Glutamatergic neuron (in vitro differentiated cells): ENCODE results near the gene CD69. TPM values are rescaled to one million over a fixed set of nuclear protein-coding genes. Genes with fewer than 3 reads are reported as not detected.

ENCODE experiments used
- DNase-seq: peaks from one replicate; pipeline ENCODE4 v3.0.0; 2022
- H3K27ac Mint-ChIP-seq: one replicate; pipeline ENCODE4 v1.8.0; 2020; ENCODE audit warnings: mild to moderate bottlenecking, mixed read lengths, inconsistent platforms; ENCODE audit not compliant: unreplicated experiment
- H3K27me3 Mint-ChIP-seq: one replicate; pipeline ENCODE4 v1.8.0; 2020; ENCODE audit warnings: mild to moderate bottlenecking, moderate library complexity, mixed read lengths, inconsistent platforms; ENCODE audit not compliant: unreplicated experiment
- H3K36me3 Mint-ChIP-seq: one replicate; pipeline ENCODE4 v1.8.0; 2020; ENCODE audit warnings: mild to moderate bottlenecking, mixed read lengths, inconsistent platforms; ENCODE audit not compliant: unreplicated experiment
- H3K4me1 Mint-ChIP-seq: one replicate; pipeline ENCODE4 v1.8.0; 2020; ENCODE audit warnings: mild to moderate bottlenecking, low read depth, mixed read lengths, inconsistent platforms; ENCODE audit not compliant: unreplicated experiment
- H3K4me3 Mint-ChIP-seq: one replicate; pipeline ENCODE4 v1.8.0; 2020; ENCODE audit warnings: mild to moderate bottlenecking, mixed read lengths, inconsistent platforms; ENCODE audit not compliant: unreplicated experiment
- H3K9me3 Mint-ChIP-seq: one replicate; pipeline ENCODE4 v1.8.0; 2020; ENCODE audit warnings: mild to moderate bottlenecking, moderate library complexity, mixed read lengths, inconsistent platforms; ENCODE audit not compliant: unreplicated experiment
- total RNA-seq: library from RNA; stranded (reverse); fragmentation: NEBNext Ultra II Directional; extraction: Animal tissue kit (Norgen Biotek cat#: 25700); gene quantifications from one replicate; pipeline ENCODE4 v1.2.1, GENCODE V29; 2021; ENCODE audit not compliant: unreplicated experiment
- TF ChIP-seq, protein P1 (sequence below): fragments of 200-600 bp; sonication (generic); IDR thresholded peaks from one replicate; pipeline ENCODE4 v1.5.0; 2021; ENCODE audit not compliant: partially characterized antibody, unreplicated experiment

The CD69 gene
- total RNA-seq, 1 donor from 2014 or later, result not detected

DNA sequence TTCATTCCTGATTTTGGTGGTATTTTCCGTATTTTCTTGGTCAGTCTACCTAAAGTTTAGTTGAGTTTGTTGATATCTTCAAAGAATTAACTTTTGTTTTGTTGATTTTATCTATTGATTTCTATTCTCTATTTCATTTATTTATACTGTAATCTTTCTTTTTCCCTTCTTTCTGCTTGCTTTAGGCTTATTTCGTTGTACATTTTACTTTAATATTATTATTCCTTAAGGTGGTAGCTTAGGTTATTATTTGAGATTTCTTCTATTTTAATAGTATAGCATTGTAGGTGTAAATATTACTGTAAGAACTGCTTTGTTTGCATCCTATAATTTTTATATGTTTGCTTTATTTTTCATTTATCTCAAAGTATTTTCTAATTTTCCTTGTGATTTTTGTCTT is 45.2 kb upstream of the CD69 start:
- Mint-ChIP-seq H3K27me3 (no peaks in the 10 kb centered on the region), H3K36me3 (no peaks in the 10 kb centered on the region), H3K4me3 (no peak overlapping the region), H3K27ac (no peak overlapping the region), H3K4me1 (peaks cover 8% of the 10 kb centered on the region), H3K9me3 (no peaks in the 10 kb centered on the region)
- TF ChIP-seq, protein P1, sequence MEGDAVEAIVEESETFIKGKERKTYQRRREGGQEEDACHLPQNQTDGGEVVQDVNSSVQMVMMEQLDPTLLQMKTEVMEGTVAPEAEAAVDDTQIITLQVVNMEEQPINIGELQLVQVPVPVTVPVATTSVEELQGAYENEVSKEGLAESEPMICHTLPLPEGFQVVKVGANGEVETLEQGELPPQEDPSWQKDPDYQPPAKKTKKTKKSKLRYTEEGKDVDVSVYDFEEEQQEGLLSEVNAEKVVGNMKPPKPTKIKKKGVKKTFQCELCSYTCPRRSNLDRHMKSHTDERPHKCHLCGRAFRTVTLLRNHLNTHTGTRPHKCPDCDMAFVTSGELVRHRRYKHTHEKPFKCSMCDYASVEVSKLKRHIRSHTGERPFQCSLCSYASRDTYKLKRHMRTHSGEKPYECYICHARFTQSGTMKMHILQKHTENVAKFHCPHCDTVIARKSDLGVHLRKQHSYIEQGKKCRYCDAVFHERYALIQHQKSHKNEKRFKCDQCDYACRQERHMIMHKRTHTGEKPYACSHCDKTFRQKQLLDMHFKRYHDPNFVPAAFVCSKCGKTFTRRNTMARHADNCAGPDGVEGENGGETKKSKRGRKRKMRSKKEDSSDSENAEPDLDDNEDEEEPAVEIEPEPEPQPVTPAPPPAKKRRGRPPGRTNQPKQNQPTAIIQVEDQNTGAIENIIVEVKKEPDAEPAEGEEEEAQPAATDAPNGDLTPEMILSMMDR, result no peak
- DNase-seq, result no peak

DNA sequence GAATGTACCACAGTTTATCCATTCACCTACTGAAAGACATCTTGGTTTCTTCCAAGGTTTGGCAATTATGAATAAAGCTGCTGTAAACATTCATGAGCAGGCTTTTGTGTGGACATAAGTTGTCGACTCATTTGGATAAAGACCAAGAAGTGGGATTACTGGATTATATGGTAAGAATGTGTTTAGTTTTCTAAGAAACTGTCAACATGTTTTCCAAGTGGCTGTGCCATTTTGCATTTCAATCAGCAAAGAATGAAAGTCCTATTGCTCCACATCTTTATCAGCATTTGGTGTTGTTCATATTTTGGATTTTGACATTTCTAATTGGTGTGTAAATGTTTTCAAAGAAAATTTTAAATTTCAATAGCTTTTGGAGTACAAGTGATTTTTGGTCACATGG is 39.3 kb upstream of the CD69 start:
- TF ChIP-seq, protein P1, result no peak
- H3K9me3 Mint-ChIP-seq, result no peaks in the 10 kb centered on the region
- H3K27me3 Mint-ChIP-seq, result no peaks in the 10 kb centered on the region
- DNase-seq, result no peak
- no peak overlapping the region for H3K4me3 Mint-ChIP-seq
- H3K27ac Mint-ChIP-seq, result no peak overlapping the region
- H3K36me3 Mint-ChIP-seq, result no peaks in the 10 kb centered on the region
- H3K4me1 Mint-ChIP-seq, result peaks cover 1% of the 10 kb centered on the region

DNA sequence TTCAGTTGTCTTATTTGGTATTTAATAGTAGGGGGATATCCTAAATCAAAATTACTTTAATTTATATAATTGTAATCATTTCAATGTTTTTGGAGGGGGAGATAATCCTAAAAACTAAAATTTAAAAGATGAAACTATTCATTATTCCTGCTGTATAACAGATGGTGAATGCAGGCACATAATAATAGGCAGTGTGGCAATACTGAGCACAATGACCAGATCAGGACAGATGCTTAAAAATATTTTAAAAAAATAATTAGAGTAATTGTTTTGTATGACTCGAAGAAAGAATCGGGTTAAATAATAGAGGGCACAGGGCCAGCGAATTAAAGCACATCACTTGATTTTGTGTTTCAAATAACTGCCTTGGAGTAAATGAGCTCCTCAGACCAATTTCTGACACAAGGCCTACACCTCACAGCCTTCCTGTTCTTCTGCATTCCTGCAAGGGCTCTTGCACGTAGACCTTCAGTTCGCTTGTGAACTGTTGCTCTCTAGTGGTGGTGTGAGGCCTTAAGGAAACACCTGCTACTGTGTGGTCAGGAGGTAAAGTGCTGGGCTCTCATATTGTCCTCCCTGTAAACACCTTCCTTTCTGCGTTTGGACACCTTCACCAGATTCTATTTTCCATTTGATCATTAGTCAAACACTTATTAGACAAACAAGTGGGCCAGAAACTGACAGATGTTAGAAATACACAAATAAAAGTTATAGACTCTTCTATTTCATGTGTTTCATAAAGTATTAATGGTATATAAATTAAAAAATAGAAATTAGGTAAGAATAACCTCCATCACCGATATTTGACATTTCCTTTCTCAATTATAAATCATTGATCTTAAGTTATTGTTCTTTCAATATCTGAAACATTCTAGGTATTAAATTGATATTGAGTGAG is 37.3 kb upstream of the CD69 start:
- Mint-ChIP-seq H3K27me3 (no peaks in the 10 kb centered on the region), H3K9me3 (no peaks in the 10 kb centered on the region), H3K36me3 (no peaks in the 10 kb centered on the region)

DNA sequence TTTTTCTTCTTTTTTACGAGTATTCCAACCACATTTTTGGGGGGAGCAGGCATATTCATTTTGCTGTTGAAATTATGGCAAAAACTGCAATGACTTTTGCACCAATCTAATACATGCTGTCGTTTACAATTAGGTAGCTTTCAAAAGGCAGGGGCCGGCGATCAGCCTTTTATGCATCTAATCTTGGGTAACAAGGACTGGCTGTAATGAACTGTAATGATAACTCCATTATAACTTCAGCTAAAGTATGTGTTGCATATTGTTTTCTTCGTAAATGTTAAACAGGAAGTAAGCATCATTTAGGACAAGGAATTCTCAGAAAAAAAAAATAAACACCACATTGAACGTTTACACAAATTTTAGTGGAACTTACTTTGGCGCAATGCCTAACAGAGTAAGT is 36.3 kb upstream of the CD69 start:
- no peak overlapping the region for H3K4me3 Mint-ChIP-seq
- H3K27me3 Mint-ChIP-seq, result no peaks in the 10 kb centered on the region
- no peaks in the 10 kb centered on the region for H3K36me3 Mint-ChIP-seq
- H3K4me1 Mint-ChIP-seq, result no peaks in the 10 kb centered on the region
- H3K9me3 Mint-ChIP-seq, result no peaks in the 10 kb centered on the region
- TF ChIP-seq, protein P1, result no peak
- no peak overlapping the region for H3K27ac Mint-ChIP-seq
- DNase-seq, result no peak

More for the DNA sequence above, 37.3 kb upstream of the CD69 start:
- no peaks in the 10 kb centered on the region for H3K4me1 Mint-ChIP-seq
- DNase-seq, result no peak
- H3K4me3 Mint-ChIP-seq, result no peak overlapping the region
- no peak overlapping the region for H3K27ac Mint-ChIP-seq
- TF ChIP-seq, protein P1, result no peak

DNA sequence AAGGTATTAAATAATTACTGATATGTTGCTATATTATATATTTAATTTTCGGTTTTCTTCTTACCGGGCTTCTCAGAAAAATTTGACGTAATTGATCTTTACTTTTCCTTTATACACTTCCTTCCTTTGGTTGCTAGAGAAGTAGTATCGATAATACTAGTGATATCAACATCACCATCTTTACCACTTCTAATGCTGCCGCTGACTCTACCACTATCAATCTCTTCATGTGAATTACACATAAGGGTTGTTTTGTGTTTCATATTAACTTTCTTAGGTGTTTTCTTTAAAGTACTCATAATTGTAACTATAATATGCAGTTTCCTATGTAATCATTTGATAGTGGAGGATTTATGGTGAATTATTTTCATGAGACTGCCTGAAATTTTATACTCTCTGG is 35.6 kb upstream of the CD69 start:
- H3K4me3 Mint-ChIP-seq, result no peak overlapping the region
- TF ChIP-seq, protein P1, result no peak
- no peaks in the 10 kb centered on the region for H3K9me3 Mint-ChIP-seq
- no peaks in the 10 kb centered on the region for H3K27me3 Mint-ChIP-seq
- no peaks in the 10 kb centered on the region for H3K36me3 Mint-ChIP-seq
- no peak overlapping the region for H3K27ac Mint-ChIP-seq
- H3K4me1 Mint-ChIP-seq, result no peaks in the 10 kb centered on the region
- DNase-seq, result no peak
